Measurements from ENCODE around the gene ATP9A.
"Not testable (repeated sequence)": the region's sequence is repeated elsewhere in the genome, so short reads cannot be mapped to it uniquely, and the experiment has no call there.

The ATP9A gene, protein sequence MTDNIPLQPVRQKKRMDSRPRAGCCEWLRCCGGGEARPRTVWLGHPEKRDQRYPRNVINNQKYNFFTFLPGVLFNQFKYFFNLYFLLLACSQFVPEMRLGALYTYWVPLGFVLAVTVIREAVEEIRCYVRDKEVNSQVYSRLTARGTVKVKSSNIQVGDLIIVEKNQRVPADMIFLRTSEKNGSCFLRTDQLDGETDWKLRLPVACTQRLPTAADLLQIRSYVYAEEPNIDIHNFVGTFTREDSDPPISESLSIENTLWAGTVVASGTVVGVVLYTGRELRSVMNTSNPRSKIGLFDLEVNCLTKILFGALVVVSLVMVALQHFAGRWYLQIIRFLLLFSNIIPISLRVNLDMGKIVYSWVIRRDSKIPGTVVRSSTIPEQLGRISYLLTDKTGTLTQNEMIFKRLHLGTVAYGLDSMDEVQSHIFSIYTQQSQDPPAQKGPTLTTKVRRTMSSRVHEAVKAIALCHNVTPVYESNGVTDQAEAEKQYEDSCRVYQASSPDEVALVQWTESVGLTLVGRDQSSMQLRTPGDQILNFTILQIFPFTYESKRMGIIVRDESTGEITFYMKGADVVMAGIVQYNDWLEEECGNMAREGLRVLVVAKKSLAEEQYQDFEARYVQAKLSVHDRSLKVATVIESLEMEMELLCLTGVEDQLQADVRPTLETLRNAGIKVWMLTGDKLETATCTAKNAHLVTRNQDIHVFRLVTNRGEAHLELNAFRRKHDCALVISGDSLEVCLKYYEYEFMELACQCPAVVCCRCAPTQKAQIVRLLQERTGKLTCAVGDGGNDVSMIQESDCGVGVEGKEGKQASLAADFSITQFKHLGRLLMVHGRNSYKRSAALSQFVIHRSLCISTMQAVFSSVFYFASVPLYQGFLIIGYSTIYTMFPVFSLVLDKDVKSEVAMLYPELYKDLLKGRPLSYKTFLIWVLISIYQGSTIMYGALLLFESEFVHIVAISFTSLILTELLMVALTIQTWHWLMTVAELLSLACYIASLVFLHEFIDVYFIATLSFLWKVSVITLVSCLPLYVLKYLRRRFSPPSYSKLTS

DNA sequence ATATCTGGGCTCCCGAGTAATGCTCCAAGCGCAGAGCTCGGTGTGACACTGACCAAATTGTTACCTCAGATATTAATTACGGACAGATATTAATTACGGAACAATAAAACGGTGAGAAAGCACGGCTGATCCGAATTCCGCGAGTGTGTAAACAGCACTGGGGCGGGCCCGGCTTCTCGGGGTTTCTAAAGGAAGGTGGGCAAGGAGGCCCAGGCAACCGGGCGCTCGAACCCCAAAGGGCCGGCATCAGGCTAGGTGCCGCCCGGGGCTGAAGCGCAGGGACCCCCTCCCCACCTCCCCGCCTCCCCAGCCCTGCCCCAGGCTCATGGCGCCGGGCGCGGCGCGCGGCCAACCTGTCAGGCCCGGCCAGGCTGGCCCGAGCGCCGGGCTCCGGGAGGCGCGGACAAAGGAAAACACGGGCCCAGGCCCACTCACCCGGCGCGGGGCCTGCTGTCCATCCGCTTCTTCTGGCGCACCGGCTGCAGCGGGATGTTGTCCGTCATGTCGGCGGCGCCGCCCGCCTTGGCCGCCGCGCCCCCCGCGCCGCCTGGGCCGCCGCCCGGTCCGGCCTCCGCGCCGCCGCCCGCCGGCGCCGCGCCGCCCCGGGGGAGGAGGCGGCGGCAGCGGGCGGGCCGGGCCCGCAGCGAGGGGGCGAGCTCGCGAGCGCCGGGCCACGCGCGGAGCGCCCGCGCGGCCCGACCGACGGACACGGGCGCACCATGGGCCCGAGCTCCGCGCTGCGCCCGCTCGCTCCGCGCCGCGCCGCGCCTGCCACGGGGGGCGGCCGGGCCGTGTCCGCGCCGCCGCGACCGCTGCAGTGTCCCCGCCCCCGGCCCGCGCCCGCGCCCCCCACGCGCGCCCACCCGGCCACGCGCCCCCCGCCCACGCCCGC, at the start of gene ATP9A:
Gene ATP9A (minus strand): TSS at position 524 of the 892 bp plus-strand sequence. CDS start 21 bp downstream, at position 503.
- H3K4me3 ChIP-seq, result peak within 1 kb of the TSS; percentile 48
- H3K9me3 ChIP-seq, result no peaks in the 10 kb centered on the region
- no peaks in the 10 kb centered on the region; the same call in none of the 2 replicates for H3K4me1 ChIP-seq
- in situ Hi-C loops (cut with MboI; ENCODE audit: low sequenced_read_pairs), result no loop called here
- DNase-seq (ENCODE audit: low spot score in 2 of 2), result peak in 1 of 2 experiments; percentile 40
- no peaks in the 10 kb centered on the region; the same call in 1 of the 2 replicates for H3K36me3 ChIP-seq (replicated peaks)
- no peaks in the 10 kb centered on the region for H3K27me3 ChIP-seq (ENCODE audit: low read depth)

DNA sequence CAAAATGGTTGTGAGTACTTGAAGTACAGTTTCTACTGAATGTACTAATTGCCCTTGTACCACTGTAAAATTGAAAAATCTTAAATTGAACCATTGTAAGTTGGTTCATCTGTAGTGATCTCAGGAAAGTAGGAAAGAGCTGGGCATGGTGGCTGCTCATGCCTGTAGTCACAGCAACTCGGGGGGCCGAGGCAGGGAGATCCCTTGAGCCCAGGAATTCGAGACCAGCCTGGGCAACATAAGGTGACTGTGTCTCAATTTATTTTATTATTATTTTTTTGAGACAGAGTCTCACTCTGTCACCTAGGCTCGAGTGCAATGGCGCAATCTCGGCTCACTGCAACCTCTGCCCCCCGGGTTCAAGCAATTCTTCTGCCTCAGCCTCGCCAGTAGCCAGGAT, 48.7 kb upstream of the ATP9A start:
- H3K4me3 ChIP-seq; H3K36me3 ChIP-seq (replicated peaks); H3K27me3 ChIP-seq (ENCODE audit: low read depth); in situ Hi-C loops (cut with MboI; ENCODE audit: low sequenced_read_pairs); H3K4me1 ChIP-seq; DNase-seq (ENCODE audit: low spot score in 2 of 2); H3K9me3 ChIP-seq: not testable (repeated sequence)

DNA sequence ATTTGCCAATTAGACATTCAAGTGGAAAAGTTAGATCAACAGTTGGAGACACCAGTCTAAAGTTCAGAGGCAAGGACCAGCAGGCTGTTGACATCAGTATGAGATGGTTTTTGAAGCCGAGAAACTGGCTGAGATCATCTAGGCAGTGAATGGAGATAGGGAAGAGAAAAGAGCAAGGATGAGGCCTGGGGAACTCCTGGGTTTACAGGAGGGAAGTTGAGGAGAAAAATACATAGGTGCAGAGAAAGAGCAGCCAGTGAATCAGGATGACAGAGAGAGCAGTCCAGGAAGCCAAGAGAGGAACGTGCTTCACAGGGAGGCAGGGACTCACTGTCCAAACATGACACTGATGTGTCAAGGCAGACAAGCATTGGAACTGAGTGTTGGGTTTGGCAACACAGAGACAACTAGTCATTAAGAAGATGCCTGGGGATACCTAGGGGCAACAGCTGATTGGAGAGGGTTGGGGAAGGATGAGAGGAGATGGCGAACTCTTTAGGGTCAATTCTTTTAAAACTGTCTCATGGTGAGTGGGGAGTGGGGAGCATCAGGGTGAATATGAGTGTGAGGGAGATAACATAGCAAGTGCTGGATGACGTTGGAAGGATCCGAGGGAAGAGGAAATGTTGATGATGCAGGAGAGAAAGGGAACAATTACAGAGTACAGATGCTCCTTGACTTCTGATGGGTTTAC, 47.3 kb upstream of the ATP9A start:
- Histone ChIP-seq H3K27me3 (ENCODE audit: low read depth) (no peaks in the 10 kb centered on the region), H3K4me3 (no peak overlapping the region), H3K4me1 (peaks cover 22% of the 10 kb centered on the region), H3K9me3 (no peaks in the 10 kb centered on the region), H3K36me3 (replicated peaks) (no peaks in the 10 kb centered on the region)
- in situ Hi-C loops (cut with MboI; ENCODE audit: low sequenced_read_pairs), result no loop called here
- no peak for DNase-seq (ENCODE audit: low spot score in 2 of 2)

DNA sequence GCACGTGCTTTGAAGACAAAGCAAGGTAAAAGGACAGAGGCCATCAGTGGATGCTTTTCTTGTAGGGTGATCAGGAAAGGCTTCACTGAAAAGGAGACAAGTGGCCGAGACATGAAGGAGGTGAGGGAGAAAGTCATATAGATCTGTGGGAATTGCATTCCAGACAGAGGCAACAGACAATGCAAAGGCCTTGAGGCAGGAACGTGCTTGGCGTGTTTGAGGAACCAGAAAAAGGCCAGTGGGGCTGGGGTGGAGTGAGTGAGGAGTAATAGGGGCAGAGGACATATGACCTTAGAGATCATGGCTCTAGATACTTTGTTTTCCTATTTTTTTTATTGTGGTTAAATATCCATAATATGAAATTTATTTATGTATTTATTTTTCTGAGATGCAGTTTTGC, 44.7 kb upstream of the ATP9A start:
- in situ Hi-C loops (cut with MboI; ENCODE audit: low sequenced_read_pairs), result no loop called here
- no peaks in the 10 kb centered on the region for H3K9me3 ChIP-seq
- DNase-seq (ENCODE audit: low spot score in 2 of 2), result no peak
- peaks cover 24% of the 10 kb centered on the region for H3K4me1 ChIP-seq
- H3K4me3 ChIP-seq, result no peak overlapping the region
- no peaks in the 10 kb centered on the region for H3K36me3 ChIP-seq (replicated peaks)
- H3K27me3 ChIP-seq (ENCODE audit: low read depth), result no peaks in the 10 kb centered on the region

DNA sequence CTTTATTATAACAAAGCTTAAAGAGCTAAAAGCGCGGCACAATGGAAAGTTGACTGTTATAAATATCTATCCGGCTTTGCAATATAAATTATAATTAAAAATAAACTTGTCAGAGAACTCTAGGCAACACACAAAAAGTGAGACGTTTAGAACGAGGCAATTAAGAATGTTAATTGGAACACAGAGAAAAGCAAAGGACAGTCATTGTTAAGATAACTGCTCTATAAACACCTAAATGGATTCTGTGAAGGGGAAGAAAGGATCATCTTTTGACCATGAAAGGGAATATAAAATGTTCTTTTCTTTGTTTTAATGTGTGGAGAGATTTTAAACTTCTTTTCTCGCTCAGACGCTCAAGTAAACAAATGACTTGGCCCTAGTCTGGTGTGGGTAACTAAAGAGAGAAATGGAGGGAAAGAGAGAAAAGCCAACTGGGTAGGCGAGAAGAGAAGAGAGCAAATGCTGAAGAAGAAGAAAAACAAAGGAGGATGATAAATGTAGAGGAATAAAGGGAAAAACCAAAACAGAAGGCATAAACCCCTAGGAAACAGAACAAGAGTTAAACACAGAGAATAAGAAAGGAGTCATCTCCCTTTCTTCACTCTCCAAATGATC, 43.4 kb upstream of the ATP9A start:
- Histone ChIP-seq H3K9me3 (no peaks in the 10 kb centered on the region), H3K4me3 (no peak overlapping the region), H3K4me1 (peaks cover 24% of the 10 kb centered on the region), H3K36me3 (replicated peaks) (no peaks in the 10 kb centered on the region), H3K27me3 (ENCODE audit: low read depth) (no peaks in the 10 kb centered on the region)
- peak in 1 of 2 experiments; percentile 70 for DNase-seq (ENCODE audit: low spot score in 2 of 2)
- in situ Hi-C loops (cut with MboI; ENCODE audit: low sequenced_read_pairs), result no loop called here

DNA sequence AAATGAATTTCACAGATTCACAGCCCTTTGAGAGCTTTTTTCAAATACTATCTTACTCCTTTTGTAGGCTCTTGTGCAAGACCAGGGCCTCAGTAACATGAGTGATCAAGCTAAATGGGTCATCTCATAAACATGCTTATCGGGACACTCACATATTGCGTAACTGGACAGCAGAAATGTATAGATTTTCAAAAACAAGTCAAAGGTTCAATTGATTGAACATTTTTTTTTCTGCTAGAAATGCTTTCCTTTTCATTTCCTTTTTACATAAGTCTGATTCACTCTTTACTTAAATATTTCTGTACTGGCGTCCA, 42.8 kb upstream of the ATP9A start:
- H3K4me3 ChIP-seq, result no peak overlapping the region
- no peaks in the 10 kb centered on the region for H3K9me3 ChIP-seq
- no peak for DNase-seq (ENCODE audit: low spot score in 2 of 2)
- in situ Hi-C loops (cut with MboI; ENCODE audit: low sequenced_read_pairs), result no loop called here
- H3K36me3 ChIP-seq (replicated peaks), result no peaks in the 10 kb centered on the region
- H3K27me3 ChIP-seq (ENCODE audit: low read depth), result no peaks in the 10 kb centered on the region
- peaks cover 24% of the 10 kb centered on the region for H3K4me1 ChIP-seq

DNA sequence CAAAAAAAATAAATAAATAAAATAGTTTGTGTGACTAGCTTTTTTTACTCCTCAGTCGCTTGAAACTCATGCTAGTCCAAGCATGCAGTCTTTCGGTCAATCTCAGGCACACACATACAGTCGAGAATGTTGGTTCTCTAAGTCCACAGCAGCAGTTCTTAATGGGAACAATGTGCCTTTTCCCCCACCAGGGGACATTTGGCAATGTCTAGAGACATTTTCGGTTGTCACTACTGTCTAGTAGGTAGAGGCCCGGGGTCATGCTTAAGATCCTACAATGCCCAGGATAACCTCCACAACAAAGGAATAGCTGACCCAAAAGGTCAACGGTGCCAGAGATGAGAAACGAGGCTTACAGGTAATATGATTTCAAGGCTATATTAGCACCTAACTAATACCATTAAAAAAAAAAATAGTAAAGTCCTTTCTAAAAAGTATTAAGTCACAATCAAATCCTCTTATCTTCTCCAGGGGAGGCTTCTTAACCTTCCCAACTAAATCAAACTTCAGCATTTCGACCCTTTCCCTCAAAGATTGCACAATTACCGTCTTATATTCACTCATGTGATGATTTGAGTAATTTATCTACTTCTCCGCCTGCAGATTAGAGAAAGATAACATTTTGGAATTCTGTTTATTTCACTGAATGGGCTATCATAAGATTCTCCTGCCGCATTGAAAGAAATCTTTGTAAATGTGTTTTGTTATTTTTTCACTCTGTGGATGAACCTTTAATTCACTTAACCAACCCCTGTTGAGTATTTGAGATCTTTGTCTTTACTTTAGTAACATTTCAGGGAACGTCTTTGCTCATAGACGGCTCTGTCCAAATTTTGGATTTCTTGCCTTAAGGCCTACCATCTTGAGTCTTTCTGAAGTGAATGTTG, 42.2 kb upstream of the ATP9A start:
- Histone ChIP-seq H3K36me3 (replicated peaks) (no peaks in the 10 kb centered on the region), H3K27me3 (ENCODE audit: low read depth) (no peaks in the 10 kb centered on the region), H3K4me1 (peaks cover 24% of the 10 kb centered on the region), H3K4me3 (no peak overlapping the region), H3K9me3 (no peaks in the 10 kb centered on the region)
- in situ Hi-C loops (cut with MboI; ENCODE audit: low sequenced_read_pairs), result no loop called here
- DNase-seq (ENCODE audit: low spot score in 2 of 2), result peak in 1 of 2 experiments; percentile 32

DNA sequence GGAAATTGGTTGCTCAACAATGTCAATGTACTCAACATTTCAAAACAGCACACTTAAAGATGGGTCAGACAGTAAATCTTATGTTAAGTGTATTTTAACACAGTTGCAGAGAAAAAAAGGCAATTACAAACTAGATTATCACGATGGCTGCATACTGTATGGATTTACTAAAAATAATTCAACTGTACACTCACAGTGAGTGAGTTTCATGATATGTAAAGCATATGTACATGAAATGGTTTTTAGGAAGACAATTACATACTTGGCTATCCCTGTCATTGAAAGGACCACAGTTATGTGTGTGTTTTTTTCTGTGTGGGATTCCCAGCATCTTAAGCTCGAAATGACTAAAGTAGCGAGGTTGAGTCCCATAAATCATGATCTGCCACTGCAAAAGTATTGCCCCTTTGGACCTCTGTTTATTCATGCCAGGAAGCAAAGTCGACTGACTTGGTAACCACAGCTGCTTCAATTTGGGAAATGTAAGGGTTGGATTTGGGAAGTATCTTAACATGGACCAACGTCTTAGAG, 39.6 kb upstream of the ATP9A start:
- Histone ChIP-seq H3K36me3 (replicated peaks) (no peaks in the 10 kb centered on the region; the same call in 1 of the 2 replicates), H3K4me3 (no peak overlapping the region)
- no peak for DNase-seq (ENCODE audit: low spot score in 2 of 2)

DNA sequence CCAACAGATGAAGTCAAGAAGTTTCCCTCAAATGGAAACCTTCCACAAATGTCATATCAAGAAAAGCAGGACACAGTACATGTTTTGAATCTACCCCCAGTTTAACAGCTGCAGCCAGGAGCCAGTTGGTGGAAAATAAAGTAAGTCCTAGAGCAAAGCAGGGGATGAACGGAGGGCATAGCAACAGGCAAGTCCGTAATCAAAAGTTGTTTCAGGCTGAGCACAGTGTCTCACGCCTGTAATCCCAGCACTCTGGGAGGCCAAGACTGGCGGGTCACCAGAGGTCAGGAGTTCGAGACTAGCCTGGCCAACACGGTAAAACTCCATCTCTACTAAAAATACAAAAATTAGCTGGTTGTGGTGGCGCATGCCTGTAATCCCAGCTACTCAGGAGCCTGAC, 36.6 kb upstream of the ATP9A start:
- Histone ChIP-seq H3K4me3 (no peak overlapping the region), H3K36me3 (replicated peaks) (no peaks in the 10 kb centered on the region; the same call in 1 of the 2 replicates), H3K4me1 (peaks cover 24% of the 10 kb centered on the region), H3K27me3 (ENCODE audit: low read depth) (no peaks in the 10 kb centered on the region), H3K9me3 (no peaks in the 10 kb centered on the region)
- no peak for DNase-seq (ENCODE audit: low spot score in 2 of 2)
- in situ Hi-C loops (cut with MboI; ENCODE audit: low sequenced_read_pairs), result no loop called here

More for the DNA sequence above, 39.6 kb upstream of the ATP9A start:
- Histone ChIP-seq H3K9me3 (no peaks in the 10 kb centered on the region), H3K4me1 (peaks cover 39% of the 10 kb centered on the region), H3K27me3 (ENCODE audit: low read depth) (no peaks in the 10 kb centered on the region)
- in situ Hi-C loops (cut with MboI; ENCODE audit: low sequenced_read_pairs), result no loop called here

DNA sequence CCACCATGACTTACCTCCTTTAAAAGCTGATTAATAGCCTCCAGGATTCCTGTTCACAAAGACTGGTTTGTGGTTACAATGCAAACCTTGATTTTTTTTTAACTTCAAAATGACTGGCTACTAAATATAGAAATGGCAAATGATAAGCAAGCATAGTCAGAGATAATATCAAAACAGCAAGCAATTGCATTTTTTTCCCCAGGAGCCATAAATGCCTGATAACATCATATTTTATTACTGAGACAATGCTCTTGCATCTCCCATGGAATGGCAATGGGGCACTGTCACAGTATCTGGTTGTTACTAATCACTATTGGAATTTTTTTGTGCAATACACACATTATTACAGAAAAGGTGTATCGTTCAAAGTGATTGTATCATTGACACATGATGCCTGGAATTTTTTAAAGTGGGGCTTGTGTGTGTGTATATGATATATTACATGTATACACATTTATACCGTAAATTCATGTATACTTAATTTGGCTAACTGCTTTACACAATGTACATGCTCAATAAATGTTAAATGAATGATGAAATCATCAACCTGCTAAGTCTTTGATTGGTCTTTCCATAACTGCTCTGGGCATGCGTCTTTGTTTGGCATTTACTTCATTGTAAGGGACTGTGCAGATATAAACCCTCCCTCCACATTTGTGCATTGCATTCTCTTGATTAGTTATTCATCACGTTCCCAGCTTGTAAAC, 35.1 kb upstream of the ATP9A start:
- H3K36me3 ChIP-seq (replicated peaks), result no peaks in the 10 kb centered on the region; the same call in 1 of the 2 replicates
- no peaks in the 10 kb centered on the region for H3K27me3 ChIP-seq (ENCODE audit: low read depth)
- in situ Hi-C loops (cut with MboI; ENCODE audit: low sequenced_read_pairs), result no loop called here
- H3K9me3 ChIP-seq, result no peaks in the 10 kb centered on the region
- DNase-seq (ENCODE audit: low spot score in 2 of 2), result no peak
- H3K4me1 ChIP-seq, result peaks cover 39% of the 10 kb centered on the region
- no peak overlapping the region for H3K4me3 ChIP-seq

DNA sequence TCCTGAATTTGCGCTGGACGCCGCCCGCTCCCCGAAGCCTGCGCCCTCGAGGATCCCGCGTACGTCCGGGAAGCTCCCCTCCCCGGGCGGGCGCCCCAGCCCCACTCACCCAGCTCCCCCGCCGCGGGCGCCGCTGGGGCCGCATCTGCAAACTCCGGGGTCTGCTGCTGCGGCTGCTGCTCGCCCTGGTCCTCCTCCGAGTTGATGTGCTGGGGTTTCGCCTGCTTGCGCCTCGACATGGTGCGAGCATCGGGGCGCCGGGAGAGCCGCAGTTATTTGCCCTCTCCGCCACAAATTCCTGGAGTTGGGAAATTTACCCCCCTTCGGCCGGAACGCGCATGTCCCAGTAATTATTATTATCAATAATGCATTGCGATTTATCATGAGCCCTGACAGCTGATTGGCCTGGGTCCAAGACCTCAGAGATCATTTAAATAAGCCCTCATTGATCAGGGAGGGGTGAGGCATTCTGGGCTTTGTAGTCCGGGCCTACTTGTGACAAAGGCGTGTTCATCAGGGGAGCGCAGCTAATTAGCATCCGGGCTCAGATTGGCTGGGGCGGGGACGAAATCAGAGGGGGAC, 34.1 kb upstream of the ATP9A start, which contains the start of gene SALL4:
Gene SALL4 (minus strand): TSS at position 352 of the 582 bp plus-strand sequence. CDS start 113 bp downstream, at position 239.
- Histone ChIP-seq H3K4me1 (peaks cover 47% of the 10 kb centered on the region), H3K4me3 (no peak within 1 kb of the TSS), H3K27me3 (ENCODE audit: low read depth) (no peaks in the 10 kb centered on the region), H3K36me3 (replicated peaks) (no peaks in the 10 kb centered on the region; the same call in 1 of the 2 replicates), H3K9me3 (no peaks in the 10 kb centered on the region)
- in situ Hi-C loops (cut with MboI; ENCODE audit: low sequenced_read_pairs), result no loop called here
- DNase-seq (ENCODE audit: low spot score in 2 of 2), result no peak

Data from HAP-1 (cell line).